Hepatocyte (in vitro differentiated cells): ENCODE results near the gene ILRUN. TPM values are rescaled to one million over a fixed set of nuclear protein-coding genes. Genes with fewer than 3 reads are reported as not detected.
"Not testable (repeated sequence)": the region's sequence is repeated elsewhere in the genome, so short reads cannot be mapped to it uniquely, and the experiment has no call there.

Experiments
- DNase-seq: peaks from one replicate; pipeline ENCODE4 v3.0.0-alpha.2; 2016; ENCODE audit warnings: low spot score
- H2AFZ ChIP-seq: fragments of 200-600 bp; sonication (generic); 2 replicates; pipeline ENCODE4 v1.6.0; 2016; ENCODE audit warnings: antibody characterized with exemption, mild to moderate bottlenecking
- H3K27ac ChIP-seq: fragments of 200-600 bp; sonication (generic); 2 replicates; pipeline ENCODE4 v1.5.1; 2016; ENCODE audit warnings: mild to moderate bottlenecking
- H3K27me3 ChIP-seq: fragments of 200-600 bp; sonication (generic); 2 replicates; pipeline ENCODE4 v1.6.1; 2016
- H3K36me3 ChIP-seq: fragments of 200-600 bp; sonication (generic); replicated peaks from 2 replicates; pipeline ENCODE4 v1.5.1; 2016; ENCODE audit warnings: low read depth; ENCODE audit not compliant: insufficient read depth
- H3K4me1 ChIP-seq: fragments of 200-600 bp; sonication (generic); 2 replicates; pipeline ENCODE4 v1.5.1; 2016; ENCODE audit warnings: mild to moderate bottlenecking, moderate library complexity; ENCODE audit not compliant: insufficient read depth
- H3K4me2 ChIP-seq: fragments of 200-600 bp; sonication (generic); 2 replicates; pipeline ENCODE4 v1.6.0; 2016
- H3K4me3 ChIP-seq: fragments of 200-600 bp; sonication (generic); 2 replicates; pipeline ENCODE4 v1.5.1; 2016; ENCODE audit warnings: mild to moderate bottlenecking
- H3K79me2 ChIP-seq: fragments of 200-600 bp; sonication (generic); 2 replicates; pipeline ENCODE4 v1.6.0; 2017; ENCODE audit warnings: mild to moderate bottlenecking
- H3K9me2 ChIP-seq: fragments of 200-600 bp; sonication (generic); replicated peaks from 2 replicates; pipeline ENCODE4 v1.6.0; 2017; ENCODE audit warnings: mild to moderate bottlenecking; ENCODE audit not compliant: insufficient read depth
- H3K9me3 ChIP-seq: fragments of 200-600 bp; sonication (generic); 2 replicates; pipeline ENCODE4 v1.5.1; 2016; ENCODE audit warnings: low read depth, mild to moderate bottlenecking
- H4K20me1 ChIP-seq: fragments of 200-600 bp; sonication (generic); 2 replicates; pipeline ENCODE4 v1.6.0; 2016; ENCODE audit warnings: mild to moderate bottlenecking; ENCODE audit not compliant: insufficient read depth, poor library complexity, severe bottlenecking
- CTCF ChIP-seq: fragments of 200-600 bp; sonication (generic); IDR thresholded peaks from 2 replicates; pipeline ENCODE4 v1.5.1; 2016; ENCODE audit warnings: antibody characterized with exemption, mild to moderate bottlenecking; ENCODE audit not compliant: poor library complexity
- EZH2 ChIP-seq: fragments of 200-600 bp; sonication (generic); IDR thresholded peaks from 2 replicates; pipeline ENCODE4 v1.6.1; 2016; ENCODE audit warnings: antibody characterized with exemption, mild to moderate bottlenecking, borderline replicate concordance
- EZH2phosphoT487 ChIP-seq: fragments of 200-600 bp; sonication (generic); IDR thresholded peaks from one replicate; pipeline ENCODE4 v1.6.1; 2018; ENCODE audit warnings: antibody characterized with exemption, mild to moderate bottlenecking, low read depth, moderate library complexity; ENCODE audit not compliant: unreplicated experiment, severe bottlenecking
- WGBS: methylation state at CpG from one replicate; pipeline ENCODE4 v1.1.6; 2016; ENCODE audit warnings: low lambda C conversion rate; ENCODE audit errors: missing lambda C conversion rate; 5-methylcytosine and 5-hydroxymethylcytosine counted together
- polyA plus RNA-seq: library from polyadenylated mRNA; unstranded; fragments of >200 nt; fragmentation: Nextera tagmentation; extraction: Ambion mirVana; gene quantifications from 2 replicates; pipeline ENCODE4 v1.2.1, GENCODE V29; 2016
- total RNA-seq: library from RNA; depleted of rRNA; stranded (reverse); fragments of >200 nt; gene quantifications from 2 replicates; pipeline ENCODE4 v1.2.3, GENCODE V29; 2014

The ILRUN gene
- total and polyA plus RNA-seq, 2 experiments from 2014 or later = 12.7 to 61.3 TPM

GRCh38 chr6:34671801-34672656, 24.5 kb downstream of the ILRUN start:
- Histone ChIP-seq H3K4me1 (peaks cover 40% of the 10 kb centered on the region), H4K20me1 (peaks cover 10% of the 10 kb centered on the region), H3K36me3 (no peaks in the 10 kb centered on the region), H3K9me3 (no peaks in the 10 kb centered on the region), H3K79me2 (peaks cover 100% of the 10 kb centered on the region), H3K27ac (peak overlapping the region; percentile 27), H3K27me3 (no peaks in the 10 kb centered on the region), H3K4me2 (no peak overlapping the region), H3K9me2 (no peaks in the 10 kb centered on the region), H2AFZ (no peak overlapping the region), H3K4me3 (no peak overlapping the region)
- WGBS = 94% methylated on average over 8 of the region's 8 CpGs
- no peak for DNase-seq
- TF ChIP-seq EZH2phosphoT487 (no peak), CTCF (no peak), EZH2 (no peak)

DNA sequence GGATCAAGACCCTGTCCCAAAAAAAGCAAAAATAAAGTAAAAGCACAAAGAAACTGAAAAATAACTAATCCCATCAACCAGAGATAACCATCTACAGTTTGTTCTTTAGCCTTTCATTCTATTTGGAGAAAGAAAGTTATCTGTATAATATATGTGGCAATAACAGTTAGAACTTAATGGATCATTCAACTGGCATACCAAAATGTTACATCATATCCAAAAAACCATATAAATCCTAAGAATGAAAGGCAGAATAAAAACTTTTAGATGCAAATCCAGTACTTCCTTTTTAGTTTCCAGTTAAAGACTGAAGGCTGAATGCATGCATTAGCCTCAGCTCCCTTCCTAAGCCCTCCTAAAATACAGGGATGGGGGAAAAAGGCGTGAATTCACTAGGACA, 25.2 kb downstream of the ILRUN start:
- peaks cover 7% of the 10 kb centered on the region for H4K20me1 ChIP-seq
- peaks cover 47% of the 10 kb centered on the region for H3K4me1 ChIP-seq
- peak overlapping the region; percentile 27 for H3K27ac ChIP-seq

GRCh38 chr6:34668799-34669198, 27.8 kb downstream of the ILRUN start:
- not testable (repeated sequence) for H3K27ac ChIP-seq, H3K36me3 ChIP-seq, H3K4me2 ChIP-seq, H4K20me1 ChIP-seq, H2AFZ ChIP-seq, H3K4me3 ChIP-seq, DNase-seq, H3K27me3 ChIP-seq, H3K9me2 ChIP-seq, H3K9me3 ChIP-seq
- Histone ChIP-seq H3K4me1 (peaks cover 34% of the 10 kb centered on the region), H3K79me2 (peaks cover 100% of the 10 kb centered on the region)
- WGBS = 97% methylated on average over 5 of the region's 5 CpGs

More for the DNA sequence above, 25.2 kb downstream of the ILRUN start:
- H3K4me2 ChIP-seq = no peak overlapping the region
- H3K36me3 ChIP-seq = no peaks in the 10 kb centered on the region
- no peaks in the 10 kb centered on the region for H3K9me3 ChIP-seq
- H3K27me3 ChIP-seq = no peaks in the 10 kb centered on the region
- H3K9me2 ChIP-seq = no peaks in the 10 kb centered on the region
- TF ChIP-seq CTCF = no peak
- TF ChIP-seq EZH2 = no peak
- TF ChIP-seq EZH2phosphoT487 = no peak
- no peak overlapping the region for H3K4me3 ChIP-seq
- peaks cover 100% of the 10 kb centered on the region for H3K79me2 ChIP-seq
- no peak for DNase-seq
- no peak overlapping the region for H2AFZ ChIP-seq
- 100% methylated on average over 1 of the region's 1 CpG for WGBS

GRCh38 chr6:34667481-34668238, 28.9 kb downstream of the ILRUN start:
- Histone ChIP-seq H3K79me2 (peaks cover 100% of the 10 kb centered on the region), H3K27me3 (no peaks in the 10 kb centered on the region), H3K9me2 (no peaks in the 10 kb centered on the region), H3K27ac (peak overlapping the region; percentile 42), H3K4me2 (peak overlapping the region; percentile 28), H3K9me3 (no peaks in the 10 kb centered on the region), H3K4me3 (no peak overlapping the region), H4K20me1 (peaks cover 5% of the 10 kb centered on the region), H3K36me3 (no peaks in the 10 kb centered on the region), H2AFZ (no peak overlapping the region), H3K4me1 (peaks cover 27% of the 10 kb centered on the region)
- TF ChIP-seq EZH2 = no peak
- no peak for TF ChIP-seq EZH2phosphoT487
- no peak for TF ChIP-seq CTCF
- WGBS = 83% methylated on average over 4 of the region's 4 CpGs
- DNase-seq = no peak
